Esophagus muscularis mucosa (tissue), 4 donors: ENCODE measurements around the gene GINS2. TPM values are rescaled to one million over a fixed set of nuclear protein-coding genes. Genes with fewer than 3 reads are reported as not detected.

Source experiments
- DNase-seq: peaks from one replicate; pipeline ENCODE4 v3.0.0-alpha.2; 2017; ENCODE audit errors: extremely low spot score
- H3K27ac ChIP-seq, 4 donors: fragments of 200-600 bp; sonication (generic); replicated peaks in 1 of 4; 1 replicate in 3 of 4; 2 replicates in 1 of 4; pipeline ENCODE4 v1.5.1; 2016 to 2019; ENCODE audit warnings: mild to moderate bottlenecking in 1 of 4
- H3K27me3 ChIP-seq, 4 donors: fragments of 200-600 bp; sonication (generic); one replicate each; pipeline versions ENCODE4 v1.5.1 to v1.6.0; 2016 to 2019
- H3K36me3 ChIP-seq, 4 donors: fragments of 200-600 bp; sonication (generic); one replicate each; pipeline ENCODE4 v1.5.1; 2016 to 2019
- H3K4me1 ChIP-seq, 4 donors: fragments of 200-600 bp; sonication (generic); one replicate each; pipeline ENCODE4 v1.5.1; 2016 to 2019
- H3K4me3 ChIP-seq, 4 donors: fragments of 200-600 bp; sonication (generic); 1 replicate in 2 of 4; 2 replicates in 2 of 4; pipeline ENCODE4 v1.5.1; 2016 to 2019; ENCODE audit warnings: mild to moderate bottlenecking in 4 of 4, moderate library complexity in 1 of 4
- H3K9me3 ChIP-seq, 4 donors: fragments of 200-600 bp; sonication (generic); 1 replicate in 3 of 4; 2 replicates in 1 of 4; pipeline ENCODE4 v1.5.1; 2016 to 2019
- EP300 ChIP-seq: sonication (generic); formaldehyde crosslinking; IDR thresholded peaks from one replicate; pipeline ENCODE4 v1.6.1; 2017; ENCODE audit warnings: antibody characterized with exemption
- POLR2A ChIP-seq: fragments of 450-650 bp; IDR thresholded peaks from one replicate; pipeline ENCODE4 v1.6.1; 2017; ENCODE audit warnings: antibody characterized with exemption, moderate library complexity, mild to moderate bottlenecking, low read depth
- POLR2AphosphoS5 ChIP-seq, 2 donors: sonication (generic); formaldehyde crosslinking; IDR thresholded peaks; one replicate each; pipeline ENCODE4 v1.6.1; 2017; ENCODE audit warnings: antibody characterized with exemption in 2 of 2
- WGBS: methylation state at CpG from one replicate; pipeline ENCODE4 v1.1.5; 2018; 5-methylcytosine and 5-hydroxymethylcytosine counted together
- intact Hi-C: fragments of 100-400 bp; cut with DNase I; formaldehyde crosslinking; loops from one replicate; pipeline ENCODE4 v1.15.1; 2023
- total RNA-seq, 4 donors: library from RNA; depleted of rRNA; stranded (reverse); fragments of >200 nt; gene quantifications; one replicate each; pipeline versions ENCODE4 v1.1.0 to v1.2.1, GENCODE V29; 2016
- TF ChIP-seq, protein P1 (sequence below), 3 experiments: fragments of 200-600 bp in 2 of 3; fragments of 450-650 bp in 1 of 3; sonication (generic) in 2 of 3; IDR thresholded peaks; one replicate each; pipeline ENCODE4 v1.5.1; 2017 to 2019; ENCODE audit warnings: antibody characterized with exemption in 3 of 3, mild to moderate bottlenecking in 2 of 3, moderate library complexity in 1 of 3

GINS2 gene
- total RNA-seq, 4 donors from 2014 or later, result 0.17 to 0.84 TPM; not detected in 2

DNA sequence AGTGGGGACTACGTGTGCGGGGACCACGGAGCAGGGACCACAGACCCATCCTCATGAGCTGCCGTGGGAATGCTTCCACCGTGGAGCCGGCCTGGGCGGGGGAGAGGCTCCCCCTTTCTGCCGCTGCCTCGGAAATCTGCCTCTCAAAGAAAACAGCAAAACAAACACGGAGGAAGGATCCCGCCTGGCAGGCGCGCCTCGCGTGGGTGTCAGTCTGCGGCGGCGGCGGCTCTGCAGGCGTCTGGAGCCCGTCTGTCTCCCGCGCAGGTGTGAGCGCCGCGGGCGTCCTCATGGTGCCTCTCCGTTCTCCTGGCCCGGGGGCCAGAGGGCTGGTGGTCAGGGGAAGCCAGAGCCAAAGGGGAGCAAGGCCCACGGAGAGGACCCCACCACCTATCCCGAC, 48.2 kb downstream of the GINS2 start:
- Histone ChIP-seq H3K27ac (no peak overlapping the region), H3K9me3 (no peaks in the 10 kb centered on the region), H3K4me1 (peaks cover 19 to 34% (median 32%) of the 10 kb centered on the region in 4 donors), H3K4me3 (no peak overlapping the region), H3K36me3 (peaks cover 0 to 14% (median 8%) of the 10 kb centered on the region in 4 donors), H3K27me3 (no peaks in the 10 kb centered on the region)
- DNase-seq, result no peak
- WGBS, result 92% methylated on average over 30 of the region's 31 CpGs
- TF ChIP-seq EP300, result no peak
- TF ChIP-seq POLR2AphosphoS5 (IDR thresholded peaks at IDR 0.05), result no peak
- no peak for TF ChIP-seq POLR2A
- TF ChIP-seq, protein P1, sequence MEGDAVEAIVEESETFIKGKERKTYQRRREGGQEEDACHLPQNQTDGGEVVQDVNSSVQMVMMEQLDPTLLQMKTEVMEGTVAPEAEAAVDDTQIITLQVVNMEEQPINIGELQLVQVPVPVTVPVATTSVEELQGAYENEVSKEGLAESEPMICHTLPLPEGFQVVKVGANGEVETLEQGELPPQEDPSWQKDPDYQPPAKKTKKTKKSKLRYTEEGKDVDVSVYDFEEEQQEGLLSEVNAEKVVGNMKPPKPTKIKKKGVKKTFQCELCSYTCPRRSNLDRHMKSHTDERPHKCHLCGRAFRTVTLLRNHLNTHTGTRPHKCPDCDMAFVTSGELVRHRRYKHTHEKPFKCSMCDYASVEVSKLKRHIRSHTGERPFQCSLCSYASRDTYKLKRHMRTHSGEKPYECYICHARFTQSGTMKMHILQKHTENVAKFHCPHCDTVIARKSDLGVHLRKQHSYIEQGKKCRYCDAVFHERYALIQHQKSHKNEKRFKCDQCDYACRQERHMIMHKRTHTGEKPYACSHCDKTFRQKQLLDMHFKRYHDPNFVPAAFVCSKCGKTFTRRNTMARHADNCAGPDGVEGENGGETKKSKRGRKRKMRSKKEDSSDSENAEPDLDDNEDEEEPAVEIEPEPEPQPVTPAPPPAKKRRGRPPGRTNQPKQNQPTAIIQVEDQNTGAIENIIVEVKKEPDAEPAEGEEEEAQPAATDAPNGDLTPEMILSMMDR (IDR thresholded peaks at IDR 0.05), result no peak
- intact Hi-C loops, result no loop called here

DNA sequence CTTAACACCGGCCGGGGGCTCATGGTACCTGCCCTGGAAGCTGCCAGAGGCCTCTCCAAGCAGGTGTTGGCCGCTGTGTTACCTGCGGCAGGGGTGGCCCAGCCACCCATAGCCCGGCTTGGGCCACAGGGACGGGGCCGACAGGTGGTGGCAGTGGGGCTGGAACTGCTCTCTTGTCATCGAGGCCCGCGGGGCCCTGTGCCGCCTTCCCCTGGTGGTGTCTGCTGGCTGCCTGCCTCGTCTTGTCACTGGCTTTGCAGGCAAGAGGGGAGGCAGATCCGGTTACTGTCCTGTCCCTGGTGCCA, 48.5 kb downstream of the GINS2 start:
- Histone ChIP-seq H3K36me3 (peaks cover 0 to 15% (median 8%) of the 10 kb centered on the region in 4 donors), H3K27ac (no peak overlapping the region), H3K4me3 (no peak overlapping the region), H3K9me3 (no peaks in the 10 kb centered on the region), H3K27me3 (no peaks in the 10 kb centered on the region), H3K4me1 (peaks cover 19 to 34% (median 32%) of the 10 kb centered on the region in 4 donors)
- no peak for TF ChIP-seq POLR2AphosphoS5 (IDR thresholded peaks at IDR 0.05)
- WGBS, result 90% methylated on average over 4 of the region's 13 CpGs
- no peak for DNase-seq
- intact Hi-C loops, result no loop called here

DNA sequence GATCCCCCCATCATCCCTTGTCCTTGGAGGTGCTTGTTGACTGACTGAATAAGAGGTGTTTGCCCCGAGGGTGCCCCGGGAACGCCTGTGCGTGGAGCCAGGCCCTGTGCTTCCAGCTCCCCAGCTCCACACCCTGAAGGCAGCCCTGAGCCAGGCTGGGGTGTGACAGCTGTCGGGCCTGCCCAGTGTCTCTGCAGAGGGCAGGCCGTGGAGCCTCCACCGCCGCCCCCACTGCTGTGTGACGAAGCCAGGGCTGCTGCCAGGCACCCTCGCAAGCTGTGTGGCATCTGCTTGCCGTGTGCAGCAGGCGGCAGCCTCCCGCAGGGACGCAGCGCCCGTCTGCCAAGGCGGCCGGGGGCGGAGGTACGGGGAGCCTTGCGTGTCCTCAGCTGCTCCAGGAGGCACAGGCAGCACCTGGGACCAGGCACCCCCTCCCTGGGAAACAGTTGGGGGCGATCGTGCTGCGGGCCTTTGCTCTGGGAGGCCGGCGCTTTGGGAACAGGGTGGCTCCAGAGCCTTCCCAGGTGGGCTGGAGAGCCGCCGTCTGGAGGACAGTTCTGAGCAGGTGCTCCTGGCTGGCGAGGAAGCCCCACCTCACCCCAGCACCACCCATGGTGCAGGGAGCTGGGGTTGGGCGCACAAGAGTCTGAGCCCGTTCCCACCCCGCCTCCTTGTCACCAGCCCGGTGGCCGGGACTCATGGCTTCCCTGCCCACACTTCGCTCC, 49.1 kb downstream of the GINS2 start:
- Histone ChIP-seq H3K4me1 (peaks cover 19 to 34% (median 32%) of the 10 kb centered on the region in 4 donors), H3K9me3 (no peaks in the 10 kb centered on the region), H3K4me3 (no peak overlapping the region), H3K27me3 (no peaks in the 10 kb centered on the region), H3K27ac (no peak overlapping the region), H3K36me3 (peaks cover 0 to 19% (median 9%) of the 10 kb centered on the region in 4 donors)
- TF ChIP-seq POLR2AphosphoS5 (IDR thresholded peaks at IDR 0.05) (no peak), EP300 (no peak), POLR2A (no peak)
- TF ChIP-seq, protein P1 (IDR thresholded peaks at IDR 0.05), result no peak
- whole genome bisulfite sequencing, result 78% methylated on average over 8 of the region's 35 CpGs
- intact Hi-C loops, result no loop called here
- DNase-seq, result no peak

DNA sequence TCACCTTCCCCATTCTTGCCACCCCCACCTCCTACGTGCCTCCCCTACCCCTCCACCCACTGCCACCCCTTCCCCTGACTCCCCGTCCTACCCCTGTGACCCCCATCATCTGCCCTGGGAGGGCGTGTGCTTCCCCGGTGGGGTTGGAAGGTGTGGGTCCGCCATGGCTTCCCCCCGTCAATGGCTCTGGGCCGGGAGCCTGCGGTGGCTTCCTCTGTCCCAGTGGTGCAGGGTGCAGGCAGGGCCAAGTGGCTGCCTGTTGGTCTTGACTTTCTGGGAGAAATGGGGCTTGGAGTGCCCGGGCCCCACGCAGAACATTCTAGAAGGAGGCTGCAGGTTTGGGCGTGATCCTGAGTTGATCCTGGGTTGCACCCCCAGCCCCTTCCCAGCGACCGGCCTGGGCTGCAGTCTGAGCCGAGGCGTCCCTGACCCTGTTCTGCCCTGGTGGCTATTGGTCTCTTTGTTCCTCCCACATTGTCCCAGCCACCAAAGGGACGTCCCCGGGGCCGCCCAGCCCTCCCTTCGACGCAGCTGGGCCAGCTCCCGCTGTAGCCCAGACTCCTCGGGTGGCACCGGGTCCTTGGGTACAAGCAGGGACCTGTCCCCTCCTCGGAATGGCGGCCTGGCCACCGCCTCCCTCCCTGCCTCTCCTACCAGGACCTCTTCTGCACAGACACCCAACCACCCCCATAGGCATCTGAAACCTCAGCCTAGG, 49.9 kb downstream of the GINS2 start:
- DNase-seq, result no peak
- Histone ChIP-seq H3K4me1 (peaks cover 16 to 32% (median 28%) of the 10 kb centered on the region in 4 donors), H3K36me3 (peaks cover 0 to 27% (median 17%) of the 10 kb centered on the region in 4 donors), H3K27ac (no peak overlapping the region), H3K9me3 (no peaks in the 10 kb centered on the region), H3K27me3 (no peaks in the 10 kb centered on the region), H3K4me3 (no peak overlapping the region)
- intact Hi-C loops, result no loop called here
- no peak for TF ChIP-seq POLR2AphosphoS5 (IDR thresholded peaks at IDR 0.05)
- TF ChIP-seq, protein P1 (IDR thresholded peaks at IDR 0.05), result no peak
- TF ChIP-seq POLR2A, result no peak
- TF ChIP-seq EP300, result no peak
- 92% methylated on average over 21 of the region's 26 CpGs for WGBS

DNA sequence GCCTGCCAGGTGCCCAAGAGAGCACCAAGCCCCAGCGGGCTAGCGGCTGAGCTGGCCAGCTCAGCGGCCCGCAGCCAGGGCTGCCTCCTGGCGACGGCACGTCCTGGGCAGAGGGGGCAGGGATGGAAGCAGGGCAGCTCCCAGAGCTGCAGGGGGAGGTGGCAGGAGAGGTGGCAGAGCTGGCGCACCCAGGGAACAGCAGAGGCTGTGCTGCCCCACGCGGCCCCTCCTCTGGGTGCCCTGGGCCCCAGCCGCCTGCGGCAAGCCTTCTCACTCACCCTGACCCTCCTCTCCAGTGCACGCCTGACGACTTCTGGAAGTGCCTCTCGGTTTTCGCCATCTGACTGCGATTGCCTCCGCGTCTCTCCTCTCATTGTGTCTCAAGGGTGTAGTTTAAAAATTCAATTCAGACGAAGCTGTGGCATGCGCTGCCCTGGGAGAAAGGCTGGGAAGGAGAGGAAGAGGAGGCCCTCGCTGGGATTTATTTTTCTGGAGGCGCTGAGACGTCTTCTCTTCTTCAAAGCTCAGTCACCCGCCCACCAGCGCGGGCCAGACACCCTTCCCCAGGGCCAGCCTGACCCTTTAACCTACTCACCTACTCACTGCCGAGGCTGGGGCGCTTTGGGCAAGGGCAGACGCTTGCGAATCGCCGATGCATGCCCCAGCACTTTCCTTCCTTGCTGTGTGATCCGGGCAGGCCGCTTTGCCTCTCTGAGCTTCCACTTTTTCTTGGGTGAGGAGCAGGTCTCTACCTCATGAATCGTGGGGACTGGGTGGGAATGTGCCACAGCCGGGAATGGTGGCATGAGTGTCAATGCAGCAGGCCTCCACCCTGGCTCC, 50.7 kb downstream of the GINS2 start:
- Histone ChIP-seq H3K4me3 (no peak overlapping the region), H3K9me3 (no peaks in the 10 kb centered on the region), H3K27me3 (no peaks in the 10 kb centered on the region), H3K36me3 (peaks cover 0 to 32% (median 19%) of the 10 kb centered on the region in 4 donors), H3K4me1 (peaks cover 9 to 24% (median 21%) of the 10 kb centered on the region in 4 donors), H3K27ac (no peak overlapping the region)
- intact Hi-C loops, result no loop called here
- DNase-seq, result no peak
- WGBS, result 92% methylated on average over 31 of the region's 37 CpGs
- no peak for TF ChIP-seq EP300
- TF ChIP-seq, protein P1 (IDR thresholded peaks at IDR 0.05), result no peak
- TF ChIP-seq POLR2AphosphoS5 (IDR thresholded peaks at IDR 0.05), result no peak
- no peak for TF ChIP-seq POLR2A
